Neural progenitor cell (in vitro differentiated cells): Measurements from ENCODE around the gene TEDC1. TPM values are rescaled to one million over a fixed set of nuclear protein-coding genes. Genes with fewer than 3 reads are reported as not detected.

Experiments
- DNase-seq: peaks from one replicate; pipeline ENCODE4 v3.0.0-alpha.2; 2016; ENCODE audit warnings: low spot score
- H2AFZ ChIP-seq: fragments of 200-600 bp; sonication (generic); replicated peaks from 2 replicates; pipeline ENCODE4 v1.6.1; 2016; ENCODE audit warnings: antibody characterized with exemption
- H3F3A ChIP-seq: fragments of 200-600 bp; sonication (generic); 2 replicates; pipeline ENCODE4 v1.6.1; 2016; ENCODE audit warnings: antibody characterized with exemption, low read depth
- H3K27ac ChIP-seq: fragments of 200-600 bp; sonication (generic); 2 replicates; pipeline ENCODE4 v1.5.1; 2016; ENCODE audit warnings: mild to moderate bottlenecking
- H3K27me3 ChIP-seq: fragments of 200-600 bp; sonication (generic); 2 replicates; pipeline ENCODE4 v1.6.1; 2016; ENCODE audit warnings: mild to moderate bottlenecking, moderate library complexity
- H3K36me3 ChIP-seq: fragments of 200-600 bp; sonication (generic); 2 replicates; pipeline ENCODE4 v1.5.1; 2016
- H3K4me1 ChIP-seq: fragments of 200-600 bp; sonication (generic); 2 replicates; pipeline ENCODE4 v1.6.1; 2016; ENCODE audit warnings: mixed run types
- H3K4me2 ChIP-seq: fragments of 200-600 bp; sonication (generic); 2 replicates; pipeline ENCODE4 v1.6.1; 2016
- H3K4me3 ChIP-seq: fragments of 200-600 bp; sonication (generic); 2 replicates; pipeline ENCODE4 v1.5.1; 2016
- H3K79me2 ChIP-seq: fragments of 200-600 bp; sonication (generic); 2 replicates; pipeline ENCODE4 v1.6.1; 2016; ENCODE audit warnings: low read depth
- H3K9ac ChIP-seq: fragments of 200-600 bp; sonication (generic); 2 replicates; pipeline ENCODE4 v1.6.1; 2016
- H3K9me3 ChIP-seq: fragments of 200-600 bp; sonication (generic); 2 replicates; pipeline ENCODE4 v1.5.1; 2016; ENCODE audit warnings: low read depth
- H4K20me1 ChIP-seq: fragments of 200-600 bp; sonication (generic); 2 replicates; pipeline ENCODE4 v1.6.1; 2016; ENCODE audit warnings: low read depth
- H3K27ac Mint-ChIP-seq: 3 replicates; pipeline ENCODE4 v1.8.0; 2021; ENCODE audit warnings: mixed read lengths
- H3K27me3 Mint-ChIP-seq: 2 replicates; pipeline ENCODE4 v1.8.0; 2022; ENCODE audit warnings: low read depth, mild to moderate bottlenecking, inconsistent platforms, moderate library complexity, mixed read lengths; ENCODE audit not compliant: insufficient read depth
- H3K36me3 Mint-ChIP-seq: 3 replicates; pipeline ENCODE4 v1.8.0; 2021; ENCODE audit warnings: mixed read lengths
- H3K4me1 Mint-ChIP-seq: 3 replicates; pipeline ENCODE4 v1.8.0; 2021; ENCODE audit warnings: mixed read lengths
- H3K4me3 Mint-ChIP-seq: 3 replicates; pipeline ENCODE4 v1.8.0; 2021; ENCODE audit warnings: mild to moderate bottlenecking, moderate library complexity, mixed read lengths
- H3K9me3 Mint-ChIP-seq: 3 replicates; pipeline ENCODE4 v1.8.0; 2020; ENCODE audit warnings: mixed read lengths
- CTCF ChIP-seq: fragments of 200-600 bp; sonication (generic); IDR thresholded peaks from 2 replicates; pipeline ENCODE4 v1.5.1; 2017; ENCODE audit warnings: antibody characterized with exemption, mild to moderate bottlenecking
- EZH2 ChIP-seq: fragments of 200-600 bp; sonication (generic); IDR thresholded peaks from 2 replicates; pipeline ENCODE4 v1.6.1; 2017; ENCODE audit warnings: antibody characterized with exemption, mild to moderate bottlenecking, moderate library complexity
- EZH2phosphoT487 ChIP-seq: fragments of 200-600 bp; sonication (generic); IDR thresholded peaks from 2 replicates; pipeline ENCODE4 v1.6.1; 2017; ENCODE audit warnings: antibody characterized with exemption
- total RNA-seq: library from RNA; depleted of rRNA; stranded (reverse); fragments of >200 nt; gene quantifications from 2 replicates; pipeline ENCODE4 v1.2.3, GENCODE V29; 2015; ENCODE audit warnings: low replicate concordance

The TEDC1 gene
- total RNA-seq, 1 donor from 2014 or later, result 3.6 TPM

GRCh38 chr14:105484997-105485393 lies 6.1 kb upstream of the TEDC1 start:
- Mint-ChIP-seq H3K9me3 (no peaks in the 10 kb centered on the region), H3K36me3 (no peaks in the 10 kb centered on the region), H3K27me3 (peaks cover 15% of the 10 kb centered on the region), H3K4me1 (peaks cover 46% of the 10 kb centered on the region), H3K27ac (no peak overlapping the region), H3K4me3 (no peak overlapping the region)
- no peaks in the 10 kb centered on the region for H3K79me2 ChIP-seq
- H3F3A ChIP-seq, result peaks cover 13% of the 10 kb centered on the region
- no peak overlapping the region for H2AFZ ChIP-seq
- H3K9me3 ChIP-seq, result no peaks in the 10 kb centered on the region
- H3K27me3 ChIP-seq, result peaks cover 78% of the 10 kb centered on the region
- no peak for DNase-seq
- no peak overlapping the region for H3K27ac ChIP-seq
- H3K4me1 ChIP-seq, result peaks cover 37% of the 10 kb centered on the region
- H4K20me1 ChIP-seq, result peaks cover 20% of the 10 kb centered on the region
- H3K9ac ChIP-seq, result no peak overlapping the region
- no peak overlapping the region for H3K4me2 ChIP-seq
- no peak overlapping the region for H3K4me3 ChIP-seq
- TF ChIP-seq CTCF, result no peak
- TF ChIP-seq EZH2phosphoT487, result no peak
- no peak for TF ChIP-seq EZH2
- no peaks in the 10 kb centered on the region for H3K36me3 ChIP-seq

GRCh38 chr14:105485739-105486162 lies 5.3 kb upstream of the TEDC1 start:
- no peak overlapping the region for H3K9ac ChIP-seq
- Mint-ChIP-seq H3K4me1 (peaks cover 44% of the 10 kb centered on the region), H3K27me3 (peaks cover 15% of the 10 kb centered on the region), H3K27ac (no peak overlapping the region), H3K9me3 (no peaks in the 10 kb centered on the region), H3K36me3 (no peaks in the 10 kb centered on the region), H3K4me3 (peak overlapping the region; percentile 77)
- peak; percentile 81 for DNase-seq
- H3K9me3 ChIP-seq, result no peaks in the 10 kb centered on the region
- H3K79me2 ChIP-seq, result no peaks in the 10 kb centered on the region
- peaks cover 19% of the 10 kb centered on the region for H3F3A ChIP-seq
- H3K36me3 ChIP-seq, result no peaks in the 10 kb centered on the region
- H2AFZ ChIP-seq, result no peak overlapping the region
- TF ChIP-seq CTCF (peak; percentile 73), EZH2 (no peak), EZH2phosphoT487 (no peak)
- no peak overlapping the region for H3K27ac ChIP-seq
- peaks cover 13% of the 10 kb centered on the region for H4K20me1 ChIP-seq
- peak overlapping the region; percentile 42 for H3K4me3 ChIP-seq
- peak overlapping the region; percentile 69 for H3K4me2 ChIP-seq
- peaks cover 33% of the 10 kb centered on the region for H3K4me1 ChIP-seq
- peaks cover 71% of the 10 kb centered on the region for H3K27me3 ChIP-seq

GRCh38 chr14:105486163-105486973 lies 4.7 kb upstream of the TEDC1 start, which contains the start of gene CRIP1:
Gene CRIP1 (plus strand): TSS chr14:105486886. CDS start chr14:105487260, 374 bp downstream.
- Mint-ChIP-seq H3K4me3 (peak within 1 kb of the TSS; percentile 78), H3K4me1 (peaks cover 38% of the 10 kb centered on the region), H3K9me3 (no peaks in the 10 kb centered on the region), H3K36me3 (no peaks in the 10 kb centered on the region), H3K27ac (no peak within 1 kb of the TSS), H3K27me3 (peaks cover 15% of the 10 kb centered on the region)
- Histone ChIP-seq H3K9me3 (no peaks in the 10 kb centered on the region), H3K4me2 (peak within 1 kb of the TSS; percentile 69), H3K27ac (no peak within 1 kb of the TSS), H3K27me3 (peaks cover 65% of the 10 kb centered on the region), H3K4me3 (peak within 1 kb of the TSS; percentile 42), H3K36me3 (no peaks in the 10 kb centered on the region), H4K20me1 (peaks cover 13% of the 10 kb centered on the region), H3K79me2 (no peaks in the 10 kb centered on the region), H3K4me1 (peaks cover 29% of the 10 kb centered on the region), H3F3A (peaks cover 25% of the 10 kb centered on the region), H2AFZ (no peak within 1 kb of the TSS), H3K9ac (no peak within 1 kb of the TSS)
- no peak for DNase-seq
- no peak for TF ChIP-seq EZH2phosphoT487
- TF ChIP-seq EZH2, result peak; percentile 43
- TF ChIP-seq CTCF, result no peak
